Measurements from ENCODE around the gene SLC35B2.

DNA sequence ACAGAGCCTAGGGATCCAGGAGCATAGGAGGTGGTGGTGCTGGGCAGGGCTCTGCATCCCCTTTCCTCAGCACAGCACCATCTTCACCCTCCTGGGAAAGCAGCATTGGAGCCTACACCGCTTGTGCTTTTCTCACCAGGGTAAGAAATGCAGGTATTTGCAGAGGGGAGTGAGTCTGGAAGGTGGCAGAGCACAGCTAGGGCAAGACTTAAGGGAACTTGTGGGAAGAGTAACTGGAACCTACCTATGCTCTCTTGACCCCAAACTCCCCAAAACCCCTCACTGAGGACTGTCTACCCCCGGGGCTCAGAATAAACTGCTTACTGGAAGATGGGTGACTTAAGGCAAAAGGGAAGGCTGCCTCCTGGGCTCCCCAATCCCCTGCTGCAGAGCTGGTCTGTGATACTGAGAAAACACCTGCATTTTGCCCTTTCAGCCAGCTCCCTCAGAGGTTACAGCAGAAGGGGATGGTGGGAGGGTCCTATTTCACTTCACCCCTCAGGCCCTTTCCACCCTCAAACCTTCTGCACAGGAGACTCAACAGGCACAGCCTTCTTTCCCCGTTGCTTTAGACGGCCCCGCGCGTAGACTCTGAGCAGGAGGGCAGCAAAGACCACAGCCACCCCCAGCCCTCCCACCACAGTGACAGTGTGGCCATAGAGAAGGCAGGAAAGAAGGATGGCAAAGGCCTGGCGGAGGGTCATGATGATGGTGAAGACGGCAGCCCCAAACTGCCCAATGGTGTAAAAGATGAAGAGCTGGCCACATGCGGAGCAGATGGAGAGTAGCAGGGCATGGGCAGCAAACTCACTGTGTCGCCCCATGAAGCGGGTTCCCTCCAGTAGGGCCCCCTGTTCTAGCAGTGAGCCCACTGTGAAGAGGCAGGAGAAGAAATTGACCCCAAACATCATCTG lies 2.9 kb downstream of the SLC35B2 start:
- TF ChIP-seq, protein P1, sequence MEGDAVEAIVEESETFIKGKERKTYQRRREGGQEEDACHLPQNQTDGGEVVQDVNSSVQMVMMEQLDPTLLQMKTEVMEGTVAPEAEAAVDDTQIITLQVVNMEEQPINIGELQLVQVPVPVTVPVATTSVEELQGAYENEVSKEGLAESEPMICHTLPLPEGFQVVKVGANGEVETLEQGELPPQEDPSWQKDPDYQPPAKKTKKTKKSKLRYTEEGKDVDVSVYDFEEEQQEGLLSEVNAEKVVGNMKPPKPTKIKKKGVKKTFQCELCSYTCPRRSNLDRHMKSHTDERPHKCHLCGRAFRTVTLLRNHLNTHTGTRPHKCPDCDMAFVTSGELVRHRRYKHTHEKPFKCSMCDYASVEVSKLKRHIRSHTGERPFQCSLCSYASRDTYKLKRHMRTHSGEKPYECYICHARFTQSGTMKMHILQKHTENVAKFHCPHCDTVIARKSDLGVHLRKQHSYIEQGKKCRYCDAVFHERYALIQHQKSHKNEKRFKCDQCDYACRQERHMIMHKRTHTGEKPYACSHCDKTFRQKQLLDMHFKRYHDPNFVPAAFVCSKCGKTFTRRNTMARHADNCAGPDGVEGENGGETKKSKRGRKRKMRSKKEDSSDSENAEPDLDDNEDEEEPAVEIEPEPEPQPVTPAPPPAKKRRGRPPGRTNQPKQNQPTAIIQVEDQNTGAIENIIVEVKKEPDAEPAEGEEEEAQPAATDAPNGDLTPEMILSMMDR (conservative IDR thresholded peaks at IDR 0.05; ENCODE audit: low read length): no peak
- no peak for TF ChIP-seq EZH2phosphoT487 (IDR thresholded peaks at IDR 0.05; ENCODE audit: borderline replicate concordance, low read depth, low read length)

All from OCI-LY7 (cell line).